LNCaP clone FGC (cell line): ENCODE data around the gene DDX5.
"Not testable (repeated sequence)": the region's sequence is repeated elsewhere in the genome, so short reads cannot be mapped to it uniquely, and the experiment has no call there.

Experiments
- DNase-seq: peaks from one replicate; pipeline ENCODE4 v3.0.0-alpha.2; 2011; ENCODE audit warnings: low read depth
- H3K4me3 ChIP-seq: 2 replicates; pipeline ENCODE4 v1.5.1; 2011; ENCODE audit warnings: mild to moderate bottlenecking, low read depth, low read length, control low read depth
- TF ChIP-seq, protein P1 (sequence below): IDR thresholded peaks from 2 replicates; pipeline ENCODE4 v1.5.1; 2012; ENCODE audit warnings: mild to moderate bottlenecking; ENCODE audit not compliant: control insufficient read depth, insufficient read depth; ENCODE audit errors: extremely low read depth

DDX5 gene

DNA sequence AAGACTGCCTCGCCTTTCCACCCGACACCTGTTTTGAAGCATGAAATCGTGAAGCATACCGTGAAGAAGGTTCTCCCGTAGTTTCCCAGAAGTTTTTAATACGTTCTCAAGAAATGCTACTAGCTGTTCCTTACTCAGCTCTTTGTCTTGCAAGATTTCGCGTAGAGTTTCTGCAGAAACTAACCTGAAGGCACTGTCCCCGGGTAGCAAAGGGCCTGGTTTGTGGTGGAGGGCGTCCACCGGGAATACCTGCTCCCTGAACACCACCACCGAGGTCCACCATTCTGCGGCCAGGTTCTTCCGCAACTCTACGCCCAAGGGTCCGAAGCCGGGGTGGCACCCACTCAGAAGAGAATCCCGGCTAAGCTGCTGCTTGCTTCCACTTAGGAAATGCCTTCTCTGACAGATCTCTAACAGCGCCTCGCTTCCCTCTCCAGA lies 9.7 kb downstream of the DDX5 start:
- TF ChIP-seq, protein P1, sequence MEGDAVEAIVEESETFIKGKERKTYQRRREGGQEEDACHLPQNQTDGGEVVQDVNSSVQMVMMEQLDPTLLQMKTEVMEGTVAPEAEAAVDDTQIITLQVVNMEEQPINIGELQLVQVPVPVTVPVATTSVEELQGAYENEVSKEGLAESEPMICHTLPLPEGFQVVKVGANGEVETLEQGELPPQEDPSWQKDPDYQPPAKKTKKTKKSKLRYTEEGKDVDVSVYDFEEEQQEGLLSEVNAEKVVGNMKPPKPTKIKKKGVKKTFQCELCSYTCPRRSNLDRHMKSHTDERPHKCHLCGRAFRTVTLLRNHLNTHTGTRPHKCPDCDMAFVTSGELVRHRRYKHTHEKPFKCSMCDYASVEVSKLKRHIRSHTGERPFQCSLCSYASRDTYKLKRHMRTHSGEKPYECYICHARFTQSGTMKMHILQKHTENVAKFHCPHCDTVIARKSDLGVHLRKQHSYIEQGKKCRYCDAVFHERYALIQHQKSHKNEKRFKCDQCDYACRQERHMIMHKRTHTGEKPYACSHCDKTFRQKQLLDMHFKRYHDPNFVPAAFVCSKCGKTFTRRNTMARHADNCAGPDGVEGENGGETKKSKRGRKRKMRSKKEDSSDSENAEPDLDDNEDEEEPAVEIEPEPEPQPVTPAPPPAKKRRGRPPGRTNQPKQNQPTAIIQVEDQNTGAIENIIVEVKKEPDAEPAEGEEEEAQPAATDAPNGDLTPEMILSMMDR: no peak
- peak overlapping the region; percentile 83 for H3K4me3 ChIP-seq
- DNase-seq: no peak

DNA sequence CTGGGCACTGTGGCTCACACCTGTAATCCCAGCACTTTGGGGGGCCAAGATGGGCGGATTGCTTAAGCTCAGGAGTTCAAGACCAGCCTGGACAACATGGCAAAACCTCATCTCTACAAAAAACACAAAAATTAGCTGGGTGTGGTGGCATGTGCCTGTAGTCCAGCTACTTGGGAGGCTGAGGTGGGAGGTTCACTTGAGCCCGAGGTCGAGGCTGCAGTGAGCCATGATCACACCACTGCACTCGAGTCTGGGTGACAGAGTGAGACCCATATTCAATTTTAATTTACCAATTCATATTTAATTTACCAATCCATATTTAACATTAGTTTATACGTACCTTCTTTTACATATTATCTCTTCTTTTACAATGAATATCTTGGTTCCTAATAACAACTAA lies 10.8 kb downstream of the DDX5 start:
- H3K4me3 ChIP-seq: peak overlapping the region; percentile 83; the same call in 1 of the 2 replicates
- not testable (repeated sequence) for DNase-seq

DNA sequence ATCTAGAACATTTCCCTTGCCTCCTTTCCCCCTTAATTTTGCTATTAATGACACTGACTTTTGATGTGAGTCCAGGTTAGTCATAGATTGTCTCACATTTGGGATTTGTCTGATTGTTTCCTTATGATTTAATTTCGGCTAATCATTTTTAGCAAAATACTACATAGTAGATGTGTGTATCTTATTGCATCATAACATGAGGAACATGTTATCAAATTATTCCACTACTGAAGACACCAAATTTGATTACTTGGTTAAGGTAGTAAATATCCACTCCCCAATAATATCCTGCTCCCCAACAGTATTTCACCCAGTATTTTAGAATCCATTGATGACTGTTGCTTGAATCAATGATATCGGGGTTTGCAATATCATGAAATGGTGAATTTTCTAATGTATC lies 12.0 kb downstream of the DDX5 start:
- DNase-seq: no peak
- no peak overlapping the region for H3K4me3 ChIP-seq
- TF ChIP-seq, protein P1: no peak

DNA sequence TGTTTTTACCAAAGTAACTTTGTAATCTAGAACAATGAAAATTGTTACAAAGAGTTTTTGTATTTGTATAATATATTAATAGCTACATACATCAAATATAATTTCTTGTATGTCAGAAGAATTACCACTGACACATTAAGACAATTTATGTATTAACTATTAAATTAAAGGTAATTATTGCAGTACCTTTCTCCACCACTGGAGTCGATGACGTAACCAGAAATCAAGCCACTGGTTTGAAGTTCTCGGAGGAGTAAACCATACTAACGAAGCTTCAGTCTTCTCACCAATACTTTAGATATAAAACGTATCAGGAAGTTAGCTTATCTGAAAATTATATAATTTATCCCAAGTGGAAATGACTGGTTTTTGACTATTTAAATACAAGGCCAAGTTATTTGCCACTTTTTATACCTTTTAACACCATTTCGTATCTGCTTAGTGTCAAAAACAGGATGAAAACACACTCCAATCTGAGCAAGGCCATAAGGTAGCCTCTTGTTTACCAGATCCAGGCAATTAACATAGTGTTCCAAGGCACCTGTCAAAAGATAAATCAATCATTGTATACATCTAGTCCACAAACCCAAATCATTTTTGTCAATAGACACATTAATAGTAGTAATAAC lies 13.5 kb downstream of the DDX5 start:
- TF ChIP-seq, protein P1: no peak
- no peak for DNase-seq

DNA sequence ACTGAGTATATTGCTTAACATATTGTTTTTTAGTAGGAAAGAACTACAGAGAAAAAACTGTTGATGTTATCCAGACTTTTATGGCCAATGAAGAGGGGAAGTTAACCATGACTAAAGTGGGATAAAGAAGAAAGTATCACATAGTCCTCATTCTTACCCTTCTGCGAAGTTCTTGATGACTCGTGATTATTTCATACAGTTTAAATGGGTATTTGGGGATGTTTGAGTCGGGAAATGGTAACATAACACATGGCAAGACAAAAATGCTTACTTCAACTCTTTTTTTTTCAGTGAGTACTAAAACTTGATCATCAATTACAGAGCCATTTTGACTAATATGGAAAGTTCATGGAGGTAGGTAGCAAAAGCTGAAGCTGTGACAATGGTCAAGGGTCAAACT lies 14.1 kb downstream of the DDX5 start:
- H3K4me3 ChIP-seq: no peak overlapping the region
- DNase-seq: no peak
- TF ChIP-seq, protein P1: no peak

More for the DNA sequence above, 13.5 kb downstream of the DDX5 start:
- H3K4me3 ChIP-seq: no peak overlapping the region

DNA sequence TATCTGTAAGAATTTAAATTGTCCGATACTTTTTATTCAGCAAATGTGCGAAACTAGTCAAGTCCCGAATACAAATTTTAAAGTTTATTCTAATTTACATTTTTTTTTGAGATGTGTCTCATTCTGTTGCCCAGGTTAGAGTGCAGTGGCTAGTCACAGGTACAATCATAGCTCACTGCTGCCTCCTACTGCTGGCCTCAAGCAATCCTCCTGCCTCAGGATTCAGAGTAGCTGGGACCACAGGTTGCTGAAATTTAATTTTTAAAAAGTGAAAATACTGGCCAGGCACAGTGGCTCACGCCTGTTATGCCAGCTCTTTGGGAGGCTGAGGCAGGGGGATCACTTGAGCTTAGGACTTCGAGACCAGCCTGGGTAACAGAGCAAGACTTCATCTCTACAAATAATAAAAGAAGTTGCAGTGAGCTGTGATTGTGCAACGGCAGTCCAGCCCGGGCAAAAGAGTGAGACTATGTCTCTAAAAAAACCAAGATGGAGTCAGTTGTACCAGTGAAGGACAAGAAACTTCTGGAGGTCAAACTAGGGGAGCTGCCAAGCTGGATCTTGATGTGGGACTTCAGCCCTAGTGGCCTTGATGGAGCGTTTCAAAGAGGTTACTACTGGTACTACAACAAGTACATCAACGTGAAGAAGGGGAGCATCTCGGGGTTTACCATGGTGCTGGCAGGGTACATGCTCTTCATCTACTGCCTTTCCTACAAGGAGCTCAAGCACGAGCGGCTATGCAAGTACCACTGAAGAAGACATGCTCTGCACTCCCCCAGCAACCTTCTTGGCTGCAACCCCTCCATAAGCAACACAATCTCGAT lies 14.8 kb downstream of the DDX5 start:
- H3K4me3 ChIP-seq: no peak overlapping the region
- TF ChIP-seq, protein P1: peak; percentile 73
- DNase-seq: no peak

DNA sequence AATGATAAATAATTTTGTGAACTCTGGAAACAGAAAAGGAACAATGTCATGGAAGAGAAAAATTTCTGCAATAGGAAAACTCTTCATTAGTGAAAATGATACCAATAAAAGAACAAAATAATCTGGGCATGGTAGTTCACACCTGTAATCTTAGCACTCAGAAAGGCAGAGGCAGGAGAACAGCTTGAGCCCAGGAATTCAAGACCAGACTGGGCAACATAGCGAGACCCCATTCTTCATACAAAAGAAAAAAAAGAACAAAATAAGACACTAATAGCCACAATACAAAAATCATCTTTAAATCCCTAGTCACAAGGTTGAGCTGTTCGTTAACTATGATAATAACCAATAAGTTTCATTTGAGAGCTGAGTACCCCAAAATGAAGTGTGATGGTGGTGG lies 17.8 kb downstream of the DDX5 start:
- DNase-seq: no peak
- TF ChIP-seq, protein P1: no peak
- no peak overlapping the region for H3K4me3 ChIP-seq
